HG03442 (cell line): ENCODE data around the gene RELN.
"Not testable (repeated sequence)": the region's sequence is repeated elsewhere in the genome, so short reads cannot be mapped to it uniquely, and the experiment has no call there.

Experiments
- ATAC-seq: cut with Tn5 transposase; IDR thresholded peaks from one replicate; pipeline ENCODE4 v1.9.1; 2021; ENCODE audit warnings: mild to moderate bottlenecking, moderate library complexity; ENCODE audit not compliant: unreplicated experiment

RELN gene

DNA sequence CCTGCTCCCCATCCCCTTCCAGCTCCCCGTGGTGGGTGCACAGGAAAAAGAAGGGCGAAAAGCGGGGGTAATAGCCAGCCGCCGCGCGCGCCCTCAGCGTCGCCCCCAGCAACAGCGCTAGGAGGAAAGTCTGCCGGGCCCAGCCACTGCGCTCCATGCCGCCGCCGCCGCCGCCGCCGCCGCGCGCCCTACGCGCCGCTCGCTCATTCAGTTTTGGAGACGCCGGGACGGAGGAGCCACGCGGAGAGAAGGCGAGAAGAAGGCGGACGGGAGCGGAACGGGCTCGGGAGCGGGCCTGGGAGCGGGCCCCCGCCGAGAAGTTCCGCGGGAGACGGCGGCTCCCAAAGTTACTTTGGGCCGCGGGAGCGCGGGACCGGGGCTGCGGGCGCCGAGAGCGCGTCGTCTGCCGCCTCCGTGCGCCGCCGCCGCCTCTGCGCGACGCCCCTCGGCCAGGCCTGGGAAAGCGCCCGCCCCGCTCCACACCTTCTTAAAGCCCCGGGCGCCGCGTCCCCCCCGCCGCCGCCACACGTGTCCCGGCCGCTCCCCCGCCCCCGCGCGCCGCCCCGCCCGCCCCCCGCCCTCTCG, at the start of gene RELN:
RELN (minus strand) TSS at position 459 of the 585 bp plus-strand sequence; CDS start at position 157, 302 bp downstream.
- ATAC-seq, result peak; percentile 38

DNA sequence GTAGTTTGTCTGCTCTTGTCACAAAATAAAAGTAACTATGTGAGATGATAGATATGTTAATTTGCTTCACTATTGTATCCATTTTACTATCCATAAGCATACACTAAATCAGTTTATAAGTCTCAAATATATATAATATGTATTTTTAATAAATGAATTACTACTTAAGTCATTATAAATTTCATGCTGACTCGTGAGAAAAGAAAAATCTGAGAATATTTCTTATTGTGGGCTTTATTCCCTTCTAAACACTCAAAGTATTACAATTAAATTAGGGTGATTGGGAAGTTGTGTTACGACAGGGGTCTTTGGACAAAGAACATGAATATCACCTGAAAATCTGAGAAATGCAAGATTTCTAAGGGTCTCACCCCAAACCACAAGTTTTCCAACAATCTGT, 48.7 kb upstream of the RELN start:
- ATAC-seq, result no peak

DNA sequence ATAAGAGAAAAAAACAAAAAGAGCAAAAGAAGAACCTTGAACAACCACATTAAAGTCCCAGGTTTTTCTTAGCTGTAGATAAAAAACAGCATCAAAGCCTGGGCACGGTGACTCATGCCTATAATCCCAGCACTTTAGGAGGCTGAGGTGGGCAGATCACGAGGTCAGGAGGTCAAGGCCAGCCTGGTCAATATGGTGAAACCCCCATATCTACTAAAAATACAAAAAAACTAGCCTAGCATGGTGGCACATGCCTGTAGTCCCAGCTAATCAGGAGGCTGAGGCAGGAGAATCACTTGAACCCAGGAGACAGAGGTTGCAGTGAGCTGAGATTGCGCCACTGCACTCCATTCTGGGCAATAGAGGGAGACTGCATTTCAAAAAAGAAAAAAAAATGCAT, 47.4 kb upstream of the RELN start:
- ATAC-seq, result not testable (repeated sequence)

DNA sequence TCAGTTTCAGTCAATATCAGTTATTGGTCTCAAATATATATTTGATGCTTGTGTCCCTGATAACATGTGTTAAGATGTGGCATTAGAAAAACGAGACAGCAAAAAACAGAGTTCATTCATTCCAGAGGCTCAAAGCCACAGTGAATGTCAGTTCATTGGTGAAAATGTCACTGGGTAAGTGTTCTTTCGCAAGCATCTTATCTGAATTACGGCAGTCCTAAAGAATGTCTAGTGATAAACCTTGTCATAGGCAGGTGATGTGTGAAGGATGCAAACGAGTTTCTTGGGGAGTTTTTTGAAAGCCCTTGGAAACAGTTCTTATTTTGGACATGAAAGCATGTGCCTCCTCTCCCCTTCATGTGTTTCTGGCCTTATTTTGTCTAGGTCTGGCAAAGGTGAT, 45.9 kb upstream of the RELN start:
- ATAC-seq, result no peak

DNA sequence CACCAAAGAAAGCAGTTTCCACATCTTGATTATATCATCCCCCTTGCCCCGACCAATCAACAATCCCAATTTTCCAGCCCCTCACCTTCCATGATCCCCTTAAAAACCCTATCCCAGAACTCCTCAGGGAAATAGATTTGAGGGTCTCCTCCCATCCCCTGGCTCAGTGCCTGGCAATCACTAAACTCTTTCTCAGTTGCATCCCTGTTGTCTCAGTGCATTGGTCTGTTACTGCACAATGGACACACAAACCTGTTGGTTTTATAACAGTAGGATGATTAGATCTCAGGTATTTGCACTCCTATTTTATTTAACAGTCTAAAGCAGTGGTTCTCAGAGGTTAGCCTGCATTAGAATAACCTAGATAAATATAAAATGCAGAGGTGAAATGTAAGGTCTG, 45.2 kb upstream of the RELN start:
- ATAC-seq, result no peak

DNA sequence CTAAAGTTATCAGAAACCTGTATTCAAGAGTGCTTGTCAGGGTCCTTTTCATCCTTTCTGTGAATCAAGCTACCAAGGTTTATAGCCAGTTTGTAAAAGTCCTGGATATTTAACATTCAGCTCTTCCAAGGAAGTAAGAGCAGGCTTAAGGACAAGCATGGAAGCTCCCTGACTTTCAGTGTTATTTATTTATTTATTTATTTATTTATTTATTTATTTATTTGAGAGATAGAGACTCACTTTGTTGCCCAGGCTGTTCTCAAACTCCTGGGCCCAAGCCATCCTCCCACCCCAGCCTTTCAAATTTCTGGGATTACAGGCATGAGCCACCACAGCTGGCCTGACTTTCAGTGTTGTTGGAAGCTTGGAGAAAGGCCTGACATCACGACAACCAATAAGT, 44.4 kb upstream of the RELN start:
- no peak for ATAC-seq

DNA sequence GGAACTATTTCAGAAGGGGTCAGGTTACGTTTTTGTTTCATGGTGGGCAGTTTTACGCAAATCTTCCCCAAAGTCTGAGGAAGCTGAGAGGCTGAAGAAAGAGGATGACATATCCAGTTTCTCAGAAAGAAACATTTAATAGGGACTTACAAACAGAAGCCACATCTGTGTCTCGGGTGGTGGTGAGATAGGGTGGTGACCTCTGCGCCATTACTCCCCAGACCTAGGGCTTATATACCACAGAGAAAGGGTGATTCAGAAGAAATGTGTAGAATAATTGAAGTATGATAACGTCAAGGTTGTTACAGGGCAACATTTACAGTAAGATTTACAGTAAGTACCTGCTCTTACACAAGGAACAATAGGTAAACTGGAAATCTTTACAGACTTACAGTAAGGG, 43.0 kb upstream of the RELN start:
- no peak for ATAC-seq

DNA sequence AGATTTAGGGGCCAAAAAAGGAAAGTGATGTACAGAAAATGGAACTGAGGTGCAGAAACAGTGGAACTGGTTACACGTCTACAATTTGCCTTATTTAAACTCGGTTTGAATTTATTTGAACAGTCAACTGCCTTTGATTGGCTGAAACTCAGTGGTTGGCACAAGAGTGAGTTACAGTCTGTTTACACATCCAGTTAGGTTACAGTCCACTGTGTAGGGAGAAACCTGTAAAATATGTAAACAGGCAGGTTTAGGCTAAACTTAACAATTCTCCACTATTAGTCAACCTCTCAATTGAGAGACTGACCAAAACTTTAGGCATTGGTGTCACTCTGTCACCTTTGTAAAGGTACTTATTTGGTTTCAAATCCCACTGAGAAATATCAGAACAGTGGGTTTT, 40.3 kb upstream of the RELN start:
- ATAC-seq, result no peak

DNA sequence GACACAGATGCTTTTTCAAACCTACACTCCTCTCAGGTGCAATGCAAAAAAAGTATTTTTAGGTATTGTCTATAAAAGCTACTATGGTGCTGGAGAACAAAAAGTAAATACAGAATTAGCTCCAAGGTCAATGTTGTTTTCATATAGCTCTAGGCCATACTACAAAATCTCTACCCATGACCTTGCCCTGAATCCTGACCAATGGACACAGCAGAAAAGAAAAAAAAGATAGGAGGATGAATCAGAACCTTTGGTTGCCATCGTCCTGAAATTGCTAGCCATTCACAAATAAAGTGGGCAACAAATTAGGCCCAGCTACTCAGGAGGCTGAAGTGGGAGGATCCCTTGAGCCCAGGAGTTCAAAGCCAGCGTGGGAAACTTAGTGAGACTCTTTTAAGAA, 35.2 kb upstream of the RELN start:
- no peak for ATAC-seq

DNA sequence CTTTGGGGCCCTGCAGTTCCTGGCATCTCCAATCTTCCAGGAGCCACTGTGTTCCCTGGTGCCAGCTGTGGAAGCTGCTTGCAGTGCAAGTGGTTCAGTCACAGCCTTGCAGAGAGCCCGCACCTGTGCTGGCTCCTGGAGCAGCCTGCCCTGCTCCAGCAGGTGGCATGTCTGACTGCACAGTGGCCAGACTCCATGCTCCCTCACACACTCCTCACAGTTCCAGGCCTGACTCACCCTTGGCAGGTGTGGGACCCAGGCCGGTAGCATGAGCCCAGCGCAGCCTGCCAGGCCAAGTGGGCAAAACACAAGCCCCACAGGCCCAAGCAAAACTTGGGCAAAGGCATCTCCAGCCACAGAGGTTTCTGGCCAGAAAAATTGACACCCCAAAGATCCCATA, 33.6 kb upstream of the RELN start:
- ATAC-seq, result no peak

DNA sequence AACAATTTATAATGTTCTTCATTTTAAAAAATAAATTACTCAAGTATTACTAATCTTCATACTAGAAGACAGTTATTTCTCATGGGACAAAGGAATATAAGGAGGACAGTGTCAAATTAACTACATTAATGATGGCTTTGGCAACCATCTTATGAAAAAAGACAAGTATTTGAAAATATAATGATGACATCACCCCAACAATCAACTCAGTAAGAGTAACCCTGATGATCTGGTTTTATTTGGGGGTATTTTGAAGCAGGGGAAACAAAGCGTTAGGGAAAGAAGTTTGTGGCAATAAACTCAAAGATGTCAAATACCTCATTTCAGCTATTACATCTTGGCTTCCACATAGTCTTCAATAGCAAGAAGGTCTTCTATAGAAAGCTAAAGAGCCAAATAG, 29.0 kb upstream of the RELN start:
- ATAC-seq, result no peak

DNA sequence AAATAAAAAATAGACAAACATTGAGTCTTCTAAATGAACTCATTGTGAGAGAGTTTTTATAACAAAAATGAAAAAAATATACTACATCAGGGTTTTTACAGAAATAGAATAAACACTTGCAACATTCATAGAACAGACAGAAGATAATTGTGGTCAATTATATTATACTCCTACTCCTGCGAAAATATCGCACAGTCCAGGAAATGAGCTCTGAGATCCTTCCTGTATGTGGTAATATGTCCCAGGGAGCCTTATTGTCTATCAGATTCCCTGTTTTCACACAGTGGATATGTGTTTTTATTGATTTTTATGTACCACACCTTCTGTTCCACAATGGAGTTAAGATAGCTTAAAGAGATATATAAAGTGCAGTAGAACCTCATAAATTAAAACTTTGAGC, 27.5 kb upstream of the RELN start:
- ATAC-seq, result no peak

DNA sequence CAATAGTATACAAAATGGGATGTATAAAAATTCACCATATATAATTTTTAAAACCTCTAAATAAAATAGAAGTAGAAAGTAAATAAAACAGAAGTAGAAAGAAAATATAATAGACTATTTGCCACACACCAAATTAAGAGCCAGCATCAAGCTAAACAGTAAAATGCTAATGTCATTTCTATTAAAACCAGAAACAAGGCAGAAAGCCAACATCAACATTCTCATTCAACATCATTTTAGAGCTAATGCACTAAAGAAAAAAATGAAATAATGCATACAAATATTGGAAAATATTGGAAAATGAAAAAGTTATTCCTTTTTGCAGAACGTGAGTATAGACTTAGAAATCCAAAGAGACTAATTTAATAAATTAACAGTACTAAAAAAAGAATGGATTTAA, 23.4 kb upstream of the RELN start:
- ATAC-seq, result no peak

DNA sequence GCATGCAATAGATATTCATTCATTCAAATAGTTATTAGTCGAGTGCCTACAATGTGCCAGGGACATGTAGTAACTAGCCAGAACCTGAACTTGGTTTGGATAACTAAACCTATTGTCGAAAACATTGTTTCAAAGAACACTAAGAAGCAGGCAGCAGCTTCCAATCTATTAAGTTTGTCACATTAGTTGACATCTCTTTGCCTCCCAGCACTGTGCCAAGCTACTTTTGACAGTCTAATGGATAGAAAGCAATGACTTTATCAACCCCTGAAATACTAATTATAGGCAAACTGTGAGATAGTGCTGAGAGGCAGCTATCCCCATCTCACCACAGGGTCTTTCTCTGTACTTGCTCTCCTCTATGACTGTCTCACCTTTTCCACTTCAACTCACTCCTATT, 22.4 kb upstream of the RELN start:
- ATAC-seq, result no peak

DNA sequence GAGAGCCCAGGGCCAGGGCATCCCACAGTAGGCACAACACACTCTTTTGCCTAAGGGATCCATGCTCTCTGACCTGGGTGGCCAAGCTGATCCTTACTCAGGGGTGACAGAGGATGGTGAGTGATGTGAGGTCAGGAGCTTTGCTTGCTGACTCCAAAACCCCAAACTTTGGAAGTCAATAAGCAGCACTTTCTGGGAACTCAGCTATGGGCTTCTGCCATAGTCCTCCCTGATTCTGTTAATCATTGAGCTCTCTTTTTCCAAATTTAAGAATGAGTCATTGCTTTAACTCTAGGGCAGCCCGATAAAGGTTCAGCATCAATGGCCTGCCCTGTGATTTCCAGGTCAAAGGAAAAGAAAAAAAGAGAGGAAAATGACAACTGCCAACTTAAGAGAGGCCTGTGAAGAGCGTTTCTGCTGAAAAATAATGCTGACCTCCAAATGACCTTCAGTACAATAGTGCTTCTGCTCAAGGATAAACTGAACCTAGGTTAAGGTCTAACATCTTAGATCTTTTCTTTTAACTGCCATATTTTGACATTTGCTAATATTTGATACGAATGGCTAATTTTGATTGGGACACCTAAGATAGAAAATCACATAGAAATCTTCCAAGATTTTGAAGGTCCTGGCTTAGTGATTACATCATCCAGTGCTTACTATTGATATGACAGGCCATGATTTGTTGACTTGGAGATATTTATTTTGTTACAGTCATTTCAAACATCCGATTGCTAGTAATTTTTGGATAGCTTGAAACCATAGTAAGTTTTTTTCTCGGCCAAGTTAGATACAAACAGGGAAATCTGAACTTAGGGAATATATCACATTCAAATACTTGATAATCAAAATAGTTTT, 20.8 kb upstream of the RELN start:
- no peak for ATAC-seq

DNA sequence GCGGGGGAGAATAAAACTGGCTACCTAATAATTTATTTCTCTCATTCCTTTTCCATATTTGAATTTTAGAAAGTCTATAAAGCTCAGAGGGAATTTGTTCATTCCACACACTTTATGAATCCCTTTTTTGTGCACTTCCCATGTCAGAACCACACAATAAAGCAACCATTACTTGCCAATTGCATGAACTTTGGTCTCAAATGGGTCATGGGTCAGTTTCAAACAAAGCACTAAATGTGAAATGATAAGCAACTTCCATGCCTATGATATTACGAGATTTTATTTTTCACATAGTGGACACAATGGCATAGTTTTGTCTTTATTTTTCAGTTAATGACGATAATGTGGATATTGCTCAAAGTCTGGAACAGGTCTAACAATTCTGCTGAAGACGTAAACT, 18.6 kb upstream of the RELN start:
- no peak for ATAC-seq

DNA sequence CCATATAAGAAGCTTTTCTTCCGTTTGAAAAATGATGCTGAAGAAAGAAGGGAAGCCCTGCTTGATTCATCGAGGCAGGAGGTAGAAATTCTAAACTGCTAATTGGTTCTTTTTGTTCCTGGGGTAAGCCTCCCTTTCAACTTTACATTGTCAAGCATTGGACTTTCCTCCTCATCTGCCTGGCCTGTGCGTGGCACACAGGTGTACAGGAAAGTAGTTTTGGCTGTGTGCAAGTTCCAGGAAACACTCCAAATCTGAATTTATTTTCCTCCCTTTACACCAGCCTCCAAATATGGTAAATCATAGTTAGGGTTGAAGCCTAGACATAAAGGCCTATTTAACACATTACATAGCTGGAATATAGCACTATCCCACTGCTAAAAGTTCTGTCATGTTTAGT, 18.2 kb upstream of the RELN start:
- no peak for ATAC-seq

DNA sequence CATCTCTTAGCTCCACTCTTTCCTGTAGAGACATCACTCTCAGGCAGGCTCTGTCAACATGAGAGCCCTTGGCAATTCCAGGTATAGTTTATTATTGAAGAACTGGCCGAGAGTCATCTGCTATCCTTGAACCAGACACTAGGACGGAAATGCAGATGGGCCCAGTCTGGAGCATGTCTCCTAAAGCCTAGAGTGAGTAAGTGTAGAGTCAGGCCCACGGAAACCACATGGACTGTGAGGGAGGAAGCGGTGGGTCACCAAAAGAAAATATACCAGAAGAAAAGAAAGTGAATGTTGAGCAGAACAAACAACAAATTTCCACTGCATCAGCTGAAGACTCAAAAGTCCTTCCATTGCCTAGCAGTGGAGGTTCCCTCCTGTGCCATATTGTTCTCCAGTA, 15.7 kb upstream of the RELN start:
- ATAC-seq, result no peak

DNA sequence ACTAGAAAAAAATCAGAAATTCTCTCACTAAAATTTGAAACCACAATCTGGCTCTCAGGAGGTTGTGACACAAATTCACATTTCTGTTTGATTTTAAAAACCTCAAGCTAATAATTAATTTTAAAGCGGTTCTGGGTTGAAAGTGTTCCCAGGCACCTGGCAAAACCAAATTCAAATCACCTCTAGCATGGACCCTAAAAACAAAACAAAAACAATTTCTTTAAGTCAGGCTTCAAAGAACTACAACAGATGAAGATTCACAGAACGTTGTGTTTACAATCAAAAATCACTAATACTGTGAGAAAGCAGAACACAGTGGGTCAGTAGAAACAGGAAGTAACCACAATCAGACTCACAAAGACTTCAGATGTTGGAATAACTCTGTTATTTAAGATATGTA, 7.2 kb upstream of the RELN start:
- ATAC-seq, result peak; percentile 41

DNA sequence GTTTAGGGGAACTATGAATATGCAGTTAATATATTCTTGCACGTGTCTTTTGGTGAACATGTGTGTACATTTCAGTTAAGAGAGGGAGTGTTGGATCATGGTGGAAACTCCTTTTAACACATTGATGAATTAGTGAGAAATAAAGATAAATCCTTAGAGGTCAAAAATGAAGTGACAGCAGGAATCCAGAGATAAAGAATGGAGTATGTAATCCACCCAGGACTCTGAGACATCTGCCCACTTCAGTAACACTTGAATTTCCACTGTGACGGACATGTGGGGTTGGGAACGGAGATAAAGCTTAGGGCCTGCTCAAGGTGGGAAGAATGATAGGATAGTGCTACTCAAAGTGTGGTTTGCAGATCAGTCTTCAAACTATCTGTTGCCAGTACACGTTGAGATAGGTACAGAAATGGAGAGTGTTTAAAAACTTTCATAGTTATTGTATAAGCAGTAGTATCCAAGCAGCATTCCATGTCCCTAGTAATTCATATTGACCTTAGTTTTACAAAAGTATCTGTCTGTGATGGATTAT, 6.6 kb upstream of the RELN start:
- ATAC-seq, result no peak

DNA sequence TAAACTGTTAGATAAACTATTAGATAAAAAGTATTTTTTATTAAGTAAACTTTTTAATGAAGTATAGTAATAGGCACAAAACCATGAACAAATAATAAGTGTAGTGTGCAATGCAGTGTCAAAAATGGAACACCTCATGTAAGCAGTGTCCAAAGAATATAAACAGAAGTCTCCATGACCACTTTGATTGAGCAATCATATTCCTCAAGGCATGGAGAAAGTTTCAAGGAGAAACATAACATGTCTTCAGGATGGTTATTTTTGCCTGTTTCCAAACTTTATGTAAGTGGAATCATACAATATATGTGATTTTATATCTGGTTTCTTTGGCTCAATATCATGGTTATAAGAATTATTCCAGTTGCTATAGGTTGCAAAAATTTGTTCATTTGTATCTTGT, 6.1 kb upstream of the RELN start:
- ATAC-seq, result no peak

DNA sequence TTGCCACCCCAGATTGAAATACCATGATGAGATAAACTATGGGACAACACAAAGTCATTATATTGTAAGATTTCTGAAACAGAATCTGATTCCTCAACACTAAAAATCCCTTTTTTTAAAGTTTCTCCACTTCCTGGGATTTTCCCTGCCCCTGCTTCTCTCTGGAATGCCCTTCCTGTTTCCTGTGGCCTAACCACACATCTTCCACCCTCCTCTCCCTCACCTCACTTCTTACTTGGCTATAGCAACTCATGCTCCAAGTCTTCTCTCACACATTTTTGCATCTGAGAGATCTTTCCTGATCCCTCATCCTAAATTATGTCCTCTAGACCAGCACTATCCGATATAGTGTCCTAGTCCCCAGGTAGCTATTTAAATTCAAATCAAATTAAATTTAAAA, 4.1 kb upstream of the RELN start:
- ATAC-seq, result no peak

DNA sequence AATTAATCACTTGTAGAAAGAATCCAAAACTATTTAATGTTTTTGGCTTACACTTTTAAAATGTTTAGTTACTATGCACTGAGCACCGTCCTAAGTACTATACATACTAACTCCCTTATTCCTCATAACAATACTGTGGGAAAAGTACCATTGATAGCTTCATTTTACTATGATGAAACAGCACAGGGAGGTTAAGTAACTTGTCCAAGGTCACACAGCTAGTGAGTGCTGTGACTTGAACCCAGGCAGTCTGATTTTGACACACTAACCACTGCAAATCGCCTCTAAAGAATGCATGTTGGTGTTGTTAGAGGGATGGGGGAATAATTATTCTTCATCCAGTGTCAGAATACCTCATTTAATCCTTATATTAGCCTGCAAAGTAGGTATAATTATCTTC, 1.9 kb upstream of the RELN start:
- ATAC-seq, result no peak
